Transverse colon (tissue), 4 donors: Measurements from ENCODE around the gene ABHD16B.

ENCODE experiments used
- EP300 ChIP-seq: sonication (generic); formaldehyde crosslinking; IDR thresholded peaks from one replicate; pipeline ENCODE4 v1.6.1; 2017; ENCODE audit warnings: antibody characterized with exemption, low read depth
- POLR2A ChIP-seq: fragments of 450-650 bp; IDR thresholded peaks from one replicate; pipeline ENCODE4 v1.6.1; 2016; ENCODE audit warnings: antibody characterized with exemption, mild to moderate bottlenecking, moderate library complexity
- POLR2AphosphoS5 ChIP-seq, 3 donors: sonication (generic); formaldehyde crosslinking; IDR thresholded peaks; one replicate each; pipeline ENCODE4 v1.6.1; 2016; ENCODE audit warnings: antibody characterized with exemption in 3 of 3
- TF ChIP-seq, protein P1 (sequence below), 5 experiments: fragments of 200-600 bp in 3 of 5; fragments of 450-650 bp in 2 of 5; sonication (generic) in 3 of 5; IDR thresholded peaks; 1 replicate in 2 of 5; 2 replicates in 3 of 5; pipeline ENCODE4 v1.5.1; 2016 to 2017; ENCODE audit warnings: antibody characterized with exemption in 5 of 5, inconsistent platforms in 3 of 5, mild to moderate bottlenecking in 2 of 5, moderate library complexity in 1 of 5

- no peak for TF ChIP-seq POLR2AphosphoS5 (IDR thresholded peaks at IDR 0.05)
- TF ChIP-seq, protein P1, sequence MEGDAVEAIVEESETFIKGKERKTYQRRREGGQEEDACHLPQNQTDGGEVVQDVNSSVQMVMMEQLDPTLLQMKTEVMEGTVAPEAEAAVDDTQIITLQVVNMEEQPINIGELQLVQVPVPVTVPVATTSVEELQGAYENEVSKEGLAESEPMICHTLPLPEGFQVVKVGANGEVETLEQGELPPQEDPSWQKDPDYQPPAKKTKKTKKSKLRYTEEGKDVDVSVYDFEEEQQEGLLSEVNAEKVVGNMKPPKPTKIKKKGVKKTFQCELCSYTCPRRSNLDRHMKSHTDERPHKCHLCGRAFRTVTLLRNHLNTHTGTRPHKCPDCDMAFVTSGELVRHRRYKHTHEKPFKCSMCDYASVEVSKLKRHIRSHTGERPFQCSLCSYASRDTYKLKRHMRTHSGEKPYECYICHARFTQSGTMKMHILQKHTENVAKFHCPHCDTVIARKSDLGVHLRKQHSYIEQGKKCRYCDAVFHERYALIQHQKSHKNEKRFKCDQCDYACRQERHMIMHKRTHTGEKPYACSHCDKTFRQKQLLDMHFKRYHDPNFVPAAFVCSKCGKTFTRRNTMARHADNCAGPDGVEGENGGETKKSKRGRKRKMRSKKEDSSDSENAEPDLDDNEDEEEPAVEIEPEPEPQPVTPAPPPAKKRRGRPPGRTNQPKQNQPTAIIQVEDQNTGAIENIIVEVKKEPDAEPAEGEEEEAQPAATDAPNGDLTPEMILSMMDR (IDR thresholded peaks at IDR 0.05), result no peak
- no peak for TF ChIP-seq POLR2A
- no peak for TF ChIP-seq EP300
These were observed 28.9 kb downstream of the ABHD16B start for GRCh38 chr20:63890201-63890576.
